Epithelial cell of proximal tubule (primary cell): ENCODE results near the gene ZNF148. TPM values are rescaled to one million over a fixed set of nuclear protein-coding genes. Genes with fewer than 3 reads are reported as not detected.

ENCODE experiments used
- DNase-seq: peaks from one replicate; pipeline ENCODE4 v3.0.0-alpha.2; 2011; ENCODE audit warnings: low read depth
- H3K4me3 ChIP-seq: 2 replicates; pipeline ENCODE4 v1.5.1; 2011; ENCODE audit warnings: low read depth, mild to moderate bottlenecking, low read length
- total RNA-seq: library from RNA; depleted of rRNA; stranded (reverse); fragments of >200 nt; gene quantifications from 2 replicates; pipeline ENCODE4 v1.2.3, GENCODE V29; 2015
- TF ChIP-seq, protein P1 (sequence below): conservative IDR thresholded peaks from 2 replicates; pipeline ENCODE4 v1.5.1; 2012; ENCODE audit warnings: low read depth, mild to moderate bottlenecking, low read length

The ZNF148 gene
- total RNA-seq, 1 donor from 2014 or later, result 16.3 TPM

- no peak for DNase-seq
- H3K4me3 ChIP-seq, result no peak overlapping the region
- TF ChIP-seq, protein P1, sequence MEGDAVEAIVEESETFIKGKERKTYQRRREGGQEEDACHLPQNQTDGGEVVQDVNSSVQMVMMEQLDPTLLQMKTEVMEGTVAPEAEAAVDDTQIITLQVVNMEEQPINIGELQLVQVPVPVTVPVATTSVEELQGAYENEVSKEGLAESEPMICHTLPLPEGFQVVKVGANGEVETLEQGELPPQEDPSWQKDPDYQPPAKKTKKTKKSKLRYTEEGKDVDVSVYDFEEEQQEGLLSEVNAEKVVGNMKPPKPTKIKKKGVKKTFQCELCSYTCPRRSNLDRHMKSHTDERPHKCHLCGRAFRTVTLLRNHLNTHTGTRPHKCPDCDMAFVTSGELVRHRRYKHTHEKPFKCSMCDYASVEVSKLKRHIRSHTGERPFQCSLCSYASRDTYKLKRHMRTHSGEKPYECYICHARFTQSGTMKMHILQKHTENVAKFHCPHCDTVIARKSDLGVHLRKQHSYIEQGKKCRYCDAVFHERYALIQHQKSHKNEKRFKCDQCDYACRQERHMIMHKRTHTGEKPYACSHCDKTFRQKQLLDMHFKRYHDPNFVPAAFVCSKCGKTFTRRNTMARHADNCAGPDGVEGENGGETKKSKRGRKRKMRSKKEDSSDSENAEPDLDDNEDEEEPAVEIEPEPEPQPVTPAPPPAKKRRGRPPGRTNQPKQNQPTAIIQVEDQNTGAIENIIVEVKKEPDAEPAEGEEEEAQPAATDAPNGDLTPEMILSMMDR, result no peak
Measured at GRCh38 chr3:125185805-125186204, 189.3 kb downstream of the ZNF148 start.

DNA sequence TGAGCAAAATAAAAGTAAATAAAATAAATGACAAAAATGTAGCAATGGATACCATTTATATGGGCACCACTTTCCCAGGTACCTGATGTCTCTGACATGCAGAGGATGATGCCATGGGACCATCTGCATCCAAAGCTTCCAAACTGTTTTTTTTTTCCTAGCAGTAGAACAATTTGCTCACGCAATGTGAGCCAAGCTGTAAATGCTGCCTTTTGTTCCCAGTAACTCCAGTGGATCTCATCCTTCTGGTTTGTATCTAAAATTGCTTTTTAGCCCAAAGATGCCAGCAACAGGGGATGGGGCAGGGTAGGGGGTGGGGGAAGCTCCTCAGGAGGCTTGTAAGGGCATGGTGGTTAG is 195.3 kb downstream of the ZNF148 start:
- TF ChIP-seq, protein P1, result no peak
- no peak for DNase-seq
- H3K4me3 ChIP-seq, result no peak overlapping the region

DNA sequence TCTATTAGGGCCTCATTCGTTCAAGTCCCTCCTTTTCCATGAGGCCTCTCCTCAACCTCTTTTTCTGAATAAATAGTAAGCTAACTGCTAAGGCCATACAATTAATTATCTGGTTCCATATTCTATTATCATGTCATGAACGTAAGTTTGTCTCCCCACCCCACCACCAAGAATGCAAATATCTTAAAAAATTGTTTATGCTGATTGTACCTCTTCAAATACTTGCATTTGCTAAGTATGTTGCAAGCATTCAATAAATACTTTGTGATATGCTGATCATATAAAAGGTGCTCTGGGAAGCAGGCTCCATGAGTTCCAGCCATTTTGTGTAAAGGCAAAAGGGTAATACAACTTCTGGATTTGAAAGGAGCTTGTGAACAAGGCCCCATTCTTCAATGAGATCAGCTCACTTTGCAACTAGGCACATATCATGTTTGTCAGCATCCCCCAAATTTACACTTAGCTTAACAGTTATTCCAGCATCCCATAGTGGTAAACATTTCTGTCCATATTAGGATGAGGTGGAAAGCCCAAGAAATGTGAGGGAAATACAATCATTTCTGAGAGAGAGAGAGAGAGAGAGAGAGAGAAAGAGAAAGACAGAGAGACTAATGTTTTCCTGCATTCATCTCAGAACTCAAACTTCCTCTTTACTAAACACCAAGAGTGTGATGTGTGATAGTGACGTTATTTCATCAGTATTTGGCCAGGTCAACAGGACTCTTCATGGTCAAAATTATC is 195.8 kb downstream of the ZNF148 start:
- no peak overlapping the region for H3K4me3 ChIP-seq
- TF ChIP-seq, protein P1, result no peak
- no peak for DNase-seq

DNA sequence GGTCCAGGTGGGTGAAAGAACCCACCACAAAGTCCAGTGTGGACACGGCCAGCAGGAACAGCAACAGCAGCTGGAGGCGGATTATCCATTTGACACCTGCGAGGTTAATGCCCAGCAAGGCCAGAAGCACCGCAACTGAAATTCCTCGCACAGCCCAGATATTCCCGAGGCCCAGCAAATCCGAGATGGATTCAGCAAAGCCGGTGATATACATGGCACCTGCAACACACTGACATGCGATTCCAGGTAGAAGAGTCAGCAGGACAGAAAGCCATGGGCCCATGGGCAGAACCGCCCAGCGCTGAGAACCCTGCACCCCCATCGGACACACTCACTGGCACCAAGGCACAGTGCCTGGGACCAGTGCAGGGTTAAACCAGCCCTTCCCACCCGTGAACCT is 197.4 kb downstream of the ZNF148 start:
- no peak for DNase-seq
- TF ChIP-seq, protein P1, result no peak
- no peak overlapping the region for H3K4me3 ChIP-seq

Other genes with a start within 250 kb of the ZNF148 start
- 16.5 and 17.9 TPM in 2 replicates for gene SLC12A8, start 162.6 kb downstream of the ZNF148 start, total RNA-seq
- 22.1 and 26.5 TPM in 2 replicates for gene SNX4, start 144.9 kb upstream of the ZNF148 start, total RNA-seq
- gene OSBPL11, start 220.2 kb upstream of the ZNF148 start, total RNA-seq, result 4.3 and 11.4 TPM in 2 replicates